CD4-positive, alpha-beta T cell treated with Interleukin-4 for 1 hour (primary cell): ENCODE data around the gene NAB1.
A peak's percentile ranks its signal among the peaks of the same experiment; 100 is the strongest.
"Not testable (repeated sequence)": the region's sequence is repeated elsewhere in the genome, so short reads cannot be mapped to it uniquely, and the experiment has no call there.

Experiments used
- DNase-seq, 2 donors: peaks; one replicate each; pipeline ENCODE4 v3.0.0-alpha.2; 2020 to 2022

The NAB1 gene

GRCh38 chr2:190649035-190649797 is at the start of gene NAB1:
Gene NAB1 (plus strand): TSS chr2:190649083. CDS start chr2:190659177, 10,094 bp downstream.
- DNase-seq = peak; percentile 47 to 65

GRCh38 chr2:190599546-190600220 is 49.2 kb upstream of the NAB1 start:
- DNase-seq = no peak

GRCh38 chr2:190600293-190601103 is 48.4 kb upstream of the NAB1 start:
- DNase-seq = no peak

GRCh38 chr2:190603374-190603773 is 45.5 kb upstream of the NAB1 start:
- DNase-seq = no peak

- DNase-seq = no peak
Measured at GRCh38 chr2:190607014-190607597, 41.8 kb upstream of the NAB1 start.

GRCh38 chr2:190607657-190608357 is 41.1 kb upstream of the NAB1 start:
- DNase-seq = no peak

- not testable (repeated sequence) for DNase-seq
Measured at GRCh38 chr2:190608863-190609262, 40.0 kb upstream of the NAB1 start.

GRCh38 chr2:190609397-190609796 is 39.5 kb upstream of the NAB1 start:
- DNase-seq = not testable (repeated sequence)

GRCh38 chr2:190610528-190610927 is 38.4 kb upstream of the NAB1 start:
- not testable (repeated sequence) for DNase-seq

GRCh38 chr2:190615555-190616200 is 33.2 kb upstream of the NAB1 start:
- DNase-seq = no peak

GRCh38 chr2:190618030-190618429 is 30.9 kb upstream of the NAB1 start:
- DNase-seq = no peak

- DNase-seq = no peak
Measured at GRCh38 chr2:190625691-190626090, 23.2 kb upstream of the NAB1 start.

- no peak for DNase-seq
Measured at GRCh38 chr2:190626641-190627210, 22.2 kb upstream of the NAB1 start.

GRCh38 chr2:190627448-190628412 is 21.2 kb upstream of the NAB1 start:
- no peak for DNase-seq

- no peak for DNase-seq
Measured at GRCh38 chr2:190628591-190629319, 20.1 kb upstream of the NAB1 start.

- no peak for DNase-seq
Measured at GRCh38 chr2:190634381-190634780, 14.5 kb upstream of the NAB1 start.

GRCh38 chr2:190635781-190636180 is 13.1 kb upstream of the NAB1 start:
- peak in 1 of 2 donors; percentile 20 for DNase-seq

- no peak for DNase-seq
Measured at GRCh38 chr2:190636361-190636760, 12.5 kb upstream of the NAB1 start.

GRCh38 chr2:190637281-190637734 is 11.6 kb upstream of the NAB1 start:
- DNase-seq = no peak
